Measurements from ENCODE around the gene SCN4B.

The SCN4B gene

GRCh38 chr11:118086913-118087768 is 65.5 kb downstream of the SCN4B start, which contains the start of gene SMIM35:
SMIM35 (minus strand) TSS chr11:118086963; CDS start chr11:118086757, 206 bp downstream.
- in situ Hi-C loops (cut with HindIII; ENCODE audit: low pct_ligation_motif_present, low pct_unique_long_range_greater_than_20kb, low sequenced_read_pairs) = no loop called here
- DNase-seq = no peak

GRCh38 chr11:118084656-118085055 is 68.0 kb downstream of the SCN4B start:
- no peak for DNase-seq
- in situ Hi-C loops (cut with HindIII; ENCODE audit: low pct_ligation_motif_present, low pct_unique_long_range_greater_than_20kb, low sequenced_read_pairs) = no loop called here

GRCh38 chr11:118084247-118084646 is 68.4 kb downstream of the SCN4B start:
- in situ Hi-C loops (cut with HindIII; ENCODE audit: low pct_ligation_motif_present, low pct_unique_long_range_greater_than_20kb, low sequenced_read_pairs) = no loop called here
- no peak for DNase-seq

Measured in ACHN (cell line).